Gastroesophageal sphincter (tissue), 3 donors: ENCODE data around the gene MAP2K2.

Experiments
- CTCF ChIP-seq, 4 experiments: fragments of 200-600 bp in 2 of 4; fragments of 450-650 bp in 2 of 4; sonication (generic) in 1 of 4; IDR thresholded peaks; one replicate each; pipeline ENCODE4 v1.5.1; 2017 to 2019; ENCODE audit warnings: antibody characterized with exemption in 4 of 4, mild to moderate bottlenecking in 2 of 4, moderate library complexity in 2 of 4
- EP300 ChIP-seq: sonication (generic); formaldehyde crosslinking; IDR thresholded peaks from one replicate; pipeline ENCODE4 v1.6.1; 2017; ENCODE audit warnings: antibody characterized with exemption, mild to moderate bottlenecking
- POLR2A ChIP-seq, 2 donors: fragments of 450-650 bp; IDR thresholded peaks; one replicate each; pipeline ENCODE4 v1.6.1; 2017; ENCODE audit warnings: antibody characterized with exemption in 2 of 2, mild to moderate bottlenecking in 2 of 2, moderate library complexity in 1 of 2
- POLR2AphosphoS5 ChIP-seq: sonication (generic); formaldehyde crosslinking; IDR thresholded peaks from one replicate; pipeline ENCODE4 v1.6.1; 2017; ENCODE audit warnings: antibody characterized with exemption

DNA sequence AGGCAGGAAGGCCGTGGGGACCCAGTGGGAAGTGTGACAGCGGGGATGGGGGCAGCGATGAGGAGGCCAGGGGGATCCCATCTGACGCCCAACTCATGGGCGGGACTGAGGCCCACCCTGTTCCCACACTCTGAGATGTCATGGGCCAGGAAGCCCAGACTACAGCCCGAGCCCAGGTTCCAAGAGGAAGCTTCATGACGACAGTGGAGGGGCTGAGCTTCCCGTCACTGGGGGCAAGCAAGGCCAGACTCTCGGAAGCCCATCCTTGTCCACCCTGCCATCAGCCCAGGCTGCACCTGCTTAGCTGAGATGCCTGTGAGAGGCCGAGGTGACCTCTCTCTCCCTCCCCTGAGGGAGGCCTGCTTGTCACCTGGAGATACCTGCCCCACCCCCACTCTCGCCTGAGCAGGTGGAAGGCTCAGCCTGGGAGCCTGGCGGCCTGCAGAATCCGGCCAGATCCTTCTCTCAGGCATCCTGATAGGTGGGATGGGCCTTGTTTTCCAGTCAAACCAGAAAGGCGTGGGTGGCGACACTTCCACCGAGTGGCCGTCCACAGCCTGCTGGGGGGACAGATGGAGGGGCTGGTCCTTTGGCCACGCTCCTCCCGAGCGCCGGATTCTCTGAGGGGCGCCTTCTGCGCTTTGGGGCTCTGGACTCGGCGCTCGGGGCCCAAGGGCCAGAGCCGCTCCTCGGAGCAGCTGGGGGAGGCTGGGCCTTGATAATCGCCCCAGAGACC is 62.1 kb downstream of the MAP2K2 start:
- no peak for TF ChIP-seq POLR2AphosphoS5
- no peak for TF ChIP-seq CTCF (IDR thresholded peaks at IDR 0.05)
- TF ChIP-seq POLR2A (IDR thresholded peaks at IDR 0.05), result no peak
- no peak for TF ChIP-seq EP300
